Effector CD8-positive, alpha-beta T cell (primary cell): ENCODE measurements around the gene PKHD1.

Experiments used
- DNase-seq: peaks from one replicate; lab custom pipeline; 2025; lab: John Stamatoyannopoulos, UW
- total RNA-seq, 4 experiments: gene quantifications; one replicate each; lab custom pipeline; 2026; lab: John Stamatoyannopoulos, UW

Gene PKHD1
- 0 to 0.18 (median 0.06) reads per million in 4 experiments for total RNA-seq

DNA sequence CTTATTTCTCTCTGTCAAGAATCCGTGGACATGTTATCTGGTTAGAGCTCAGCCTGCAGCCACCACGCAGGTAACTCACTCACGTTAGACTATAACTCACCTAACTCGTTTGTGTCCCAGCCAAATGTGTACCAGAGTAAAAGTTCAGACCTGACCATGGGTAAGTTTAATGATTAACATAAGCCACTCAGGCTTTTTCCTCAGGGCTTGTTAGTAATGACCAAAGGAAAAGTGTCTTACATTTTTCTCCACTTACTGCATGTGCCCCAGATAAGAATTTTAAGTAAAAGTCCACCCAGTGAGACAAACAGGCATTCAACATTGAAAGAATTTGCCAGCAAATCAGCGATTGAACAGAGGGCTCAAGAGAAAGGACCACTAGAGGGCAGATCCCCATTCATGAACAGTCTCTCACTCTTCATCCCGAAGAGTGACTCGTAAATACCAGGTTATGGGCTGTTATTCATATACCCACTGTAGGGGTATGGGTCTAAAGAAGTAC lies at the start of gene PKHD1:
TSS of gene PKHD1 (minus strand) at position 116 of the 502 bp plus-strand sequence. CDS start 2,680 bp downstream, outside the sequence.
- DNase-seq, result no peak

DNA sequence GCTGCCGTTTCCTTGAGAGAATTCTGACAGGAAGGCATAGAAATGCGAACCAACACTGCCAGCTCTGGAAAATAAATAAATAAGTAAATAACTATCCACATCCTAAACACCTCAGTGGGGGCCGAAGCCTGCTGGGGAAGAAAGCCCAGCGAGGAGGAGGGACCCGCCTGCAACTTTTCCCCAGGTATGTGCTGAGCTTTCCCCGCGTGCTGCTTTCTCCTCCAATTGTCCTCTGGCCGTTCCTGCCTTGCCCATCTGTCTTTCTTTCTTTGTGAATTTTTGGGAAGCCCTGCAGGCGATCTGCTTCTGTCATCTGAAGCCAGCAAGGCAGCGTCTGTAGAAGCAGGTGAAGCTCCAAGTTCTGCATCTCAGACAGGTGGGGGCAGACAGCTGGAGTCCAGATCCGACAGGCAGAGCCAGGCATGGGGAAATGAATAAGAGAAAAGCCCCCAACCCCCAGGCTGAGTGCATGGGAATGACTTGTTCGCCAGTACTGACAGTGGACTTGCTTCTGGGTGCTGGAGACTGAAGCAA lies 49.6 kb upstream of the PKHD1 start:
- no peak for DNase-seq

- DNase-seq, result no peak
These were observed 48.6 kb upstream of the PKHD1 start for GRCh38 chr6:52136055-52136454.

GRCh38 chr6:52135217-52135616 lies 47.8 kb upstream of the PKHD1 start:
- no peak for DNase-seq

GRCh38 chr6:52134011-52134410 lies 46.6 kb upstream of the PKHD1 start:
- DNase-seq, result no peak

DNA sequence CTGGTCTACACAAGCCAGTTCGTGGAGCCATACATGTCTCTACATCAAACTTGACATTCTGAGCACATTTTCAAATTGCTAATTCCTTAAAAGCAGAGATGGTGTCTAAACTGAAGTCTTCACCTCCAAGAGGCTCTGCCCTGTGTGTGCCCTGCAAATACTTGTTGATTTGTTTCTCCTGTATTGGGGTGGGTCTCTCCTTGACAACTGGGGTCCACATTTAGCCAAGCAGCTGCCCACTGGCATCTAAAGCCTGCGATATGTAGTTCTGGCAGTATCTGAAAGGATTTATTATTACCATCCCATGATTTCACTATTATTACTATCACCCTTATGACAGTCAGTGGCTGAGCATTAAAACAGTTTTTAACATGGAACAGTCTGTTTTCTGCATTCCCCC lies 45.9 kb upstream of the PKHD1 start:
- DNase-seq, result no peak

- DNase-seq, result no peak
These were observed 44.9 kb upstream of the PKHD1 start for GRCh38 chr6:52132292-52132691.

GRCh38 chr6:52130440-52130839 lies 43.0 kb upstream of the PKHD1 start:
- DNase-seq, result no peak

DNA sequence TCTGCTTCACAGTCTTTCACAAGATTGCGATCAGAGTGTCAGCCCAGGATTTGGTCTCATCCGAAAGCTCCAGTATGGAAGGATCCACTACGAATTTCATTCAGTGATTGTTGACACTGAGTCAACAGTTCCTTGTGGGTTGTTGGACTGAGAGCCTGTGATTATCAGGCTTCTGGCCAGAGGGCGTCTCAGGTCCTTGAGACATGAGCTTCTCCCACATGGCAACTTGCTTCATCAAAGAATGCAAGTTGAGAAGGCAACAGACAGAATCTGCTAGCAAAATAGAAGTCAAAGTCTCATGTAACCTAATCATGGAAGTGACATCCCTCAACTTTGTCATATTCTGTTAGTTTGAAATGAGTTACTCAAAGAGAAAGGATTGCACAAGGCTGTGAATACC lies 40.5 kb upstream of the PKHD1 start:
- no peak for DNase-seq

DNA sequence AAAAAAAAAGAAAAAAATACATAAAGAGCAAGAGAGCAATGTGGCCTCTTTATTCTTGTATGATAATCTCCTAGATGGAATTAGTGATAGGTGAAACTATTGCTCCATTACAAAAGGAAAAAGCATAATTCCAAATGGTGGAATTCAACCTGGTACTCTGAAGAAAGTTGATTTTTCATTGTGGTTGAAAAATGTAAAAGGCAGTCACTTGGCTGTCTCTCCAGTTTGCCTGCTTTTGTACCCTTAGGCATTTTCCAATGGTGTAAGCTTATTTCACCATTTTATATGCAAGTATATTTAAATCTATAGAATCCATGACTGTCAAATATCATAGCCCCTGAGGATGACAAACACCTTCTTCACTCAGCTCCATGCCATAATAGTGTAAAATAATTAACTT lies 38.8 kb upstream of the PKHD1 start:
- DNase-seq, result no peak

DNA sequence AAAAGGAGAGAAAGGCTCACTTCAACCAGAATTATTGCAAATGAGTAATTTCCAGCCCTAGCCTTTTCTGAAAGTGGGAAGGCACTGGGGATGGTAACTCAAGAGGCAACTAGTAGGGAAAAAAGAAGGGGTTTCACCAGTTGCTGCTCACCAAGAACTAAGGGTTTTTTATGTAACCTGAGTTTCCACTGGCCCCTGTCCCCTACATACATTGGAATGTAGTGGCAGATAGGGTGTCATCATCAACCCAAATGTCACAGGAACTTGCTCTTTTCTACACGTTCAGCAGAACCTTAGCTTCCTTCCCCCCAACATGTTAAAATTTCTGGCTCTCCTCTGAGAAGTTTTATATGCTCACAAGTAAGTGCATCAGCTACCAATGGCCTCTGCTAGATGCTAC lies 38.2 kb upstream of the PKHD1 start:
- no peak for DNase-seq

- no peak for DNase-seq
These were observed 37.7 kb upstream of the PKHD1 start for GRCh38 chr6:52125139-52125538.

DNA sequence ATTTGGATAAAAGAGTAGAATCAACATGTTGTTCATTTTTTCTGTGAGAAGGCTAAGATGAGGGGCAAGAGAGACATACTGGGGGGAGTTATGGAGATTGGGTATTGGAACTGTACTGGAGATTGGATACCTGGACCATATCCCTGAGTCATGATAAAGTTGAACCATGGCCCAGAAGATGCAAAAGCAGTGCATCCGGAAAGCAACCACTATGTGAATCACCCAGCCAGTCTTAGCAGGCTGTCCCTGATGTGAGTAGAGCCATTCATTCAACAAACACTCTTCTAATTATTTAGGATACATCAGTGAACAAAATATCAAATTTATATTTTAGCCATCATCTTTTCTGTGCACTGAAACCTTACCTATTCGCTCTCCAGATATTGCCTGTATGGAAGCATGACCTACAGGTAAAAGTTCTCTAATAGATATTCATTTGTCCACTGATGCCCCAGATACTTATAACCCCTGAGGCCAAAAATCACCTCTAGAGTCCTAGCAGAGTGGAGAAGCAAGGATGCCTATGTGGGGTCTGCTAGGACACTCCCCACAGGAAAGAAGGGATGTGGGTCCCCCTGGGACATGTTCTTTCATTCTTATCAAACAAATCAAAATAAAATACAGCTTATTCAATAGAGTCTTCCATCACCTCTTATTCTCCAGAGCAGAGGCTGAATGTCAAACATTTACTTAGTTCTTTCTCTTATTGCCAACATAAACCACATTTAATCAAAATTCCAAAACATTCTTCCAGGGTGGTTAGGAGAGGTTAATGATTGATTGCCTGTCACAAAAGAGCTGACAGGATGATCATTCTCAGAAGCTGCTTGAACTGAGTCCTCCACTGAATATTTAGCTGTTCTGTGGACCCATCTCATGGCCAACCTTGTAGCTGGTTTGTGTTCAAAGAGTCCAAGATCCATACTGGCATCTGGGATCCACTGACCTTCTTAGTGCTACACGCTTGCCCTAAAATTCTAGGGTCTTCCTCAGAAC lies 37.0 kb upstream of the PKHD1 start:
- DNase-seq, result no peak

DNA sequence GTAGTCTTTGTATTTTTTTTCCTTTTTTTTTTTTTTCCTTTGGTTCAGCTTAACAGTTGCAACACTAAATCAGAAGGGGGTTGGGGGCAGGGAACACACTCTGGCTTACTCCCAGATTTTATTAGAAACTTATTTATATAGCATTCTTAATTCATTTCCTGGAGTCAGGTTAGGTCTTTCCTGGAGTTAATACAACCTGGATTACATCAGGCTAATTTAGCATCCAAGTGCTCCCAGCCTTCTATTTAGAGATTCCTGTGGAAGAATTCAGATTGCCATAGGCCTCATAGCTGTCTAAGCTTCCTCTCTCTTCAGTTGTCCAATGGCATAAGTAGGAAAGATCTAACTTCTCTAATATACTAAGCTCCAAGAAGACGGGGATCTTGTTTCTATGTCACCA lies 35.8 kb upstream of the PKHD1 start:
- DNase-seq, result no peak

- DNase-seq, result no peak
These were observed 29.9 kb upstream of the PKHD1 start for GRCh38 chr6:52117352-52117751.

DNA sequence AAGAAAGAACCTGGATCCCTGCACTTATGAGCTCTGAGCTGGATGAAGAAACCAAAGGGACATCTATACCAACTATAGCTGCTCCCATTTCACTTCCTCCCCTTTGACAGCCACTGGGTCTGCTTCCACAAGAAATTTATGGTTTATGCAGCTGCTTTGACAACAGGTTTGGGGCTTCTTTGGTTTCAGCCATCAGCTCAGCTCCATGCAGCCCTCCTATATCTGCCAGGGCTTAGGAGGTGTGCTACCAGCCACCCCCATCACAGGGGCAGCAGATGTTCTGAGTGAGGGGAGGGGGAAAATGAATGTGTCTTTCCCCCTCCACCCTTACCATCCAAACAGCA lies 29.2 kb upstream of the PKHD1 start:
- no peak for DNase-seq

DNA sequence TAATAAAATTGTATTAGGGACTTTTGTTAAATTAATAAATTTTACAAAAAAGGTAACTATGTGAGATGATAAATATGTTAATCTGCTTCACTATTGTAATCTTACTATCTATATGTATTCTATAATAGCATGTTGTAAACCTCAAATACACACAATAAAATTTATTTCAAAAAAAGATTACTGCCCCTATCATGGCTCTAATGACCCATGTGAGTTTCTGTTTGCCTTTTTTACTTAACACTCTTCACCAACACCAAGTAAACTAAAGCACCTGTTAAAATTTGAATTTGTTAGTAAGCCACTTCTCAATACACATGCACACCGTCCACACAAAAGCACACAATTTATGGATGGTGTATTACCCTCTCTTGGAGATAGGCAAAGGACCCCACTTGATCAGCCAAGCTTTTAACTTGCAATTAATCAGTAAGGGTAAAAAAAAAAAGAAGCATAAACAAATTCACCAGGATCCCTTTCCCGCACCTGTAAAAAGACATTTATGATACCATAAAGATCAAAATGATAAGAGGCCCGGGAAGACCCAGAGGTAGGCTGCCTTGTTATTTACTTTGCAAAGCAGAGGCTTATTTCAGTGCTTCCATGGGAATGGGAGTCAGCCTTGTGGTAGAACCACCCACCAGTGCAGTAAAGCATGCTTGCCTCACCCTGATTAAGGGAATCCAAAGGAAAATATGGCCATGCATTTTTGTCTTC lies 28.6 kb upstream of the PKHD1 start:
- DNase-seq, result no peak

GRCh38 chr6:52115145-52115741 lies 27.8 kb upstream of the PKHD1 start:
- no peak for DNase-seq

DNA sequence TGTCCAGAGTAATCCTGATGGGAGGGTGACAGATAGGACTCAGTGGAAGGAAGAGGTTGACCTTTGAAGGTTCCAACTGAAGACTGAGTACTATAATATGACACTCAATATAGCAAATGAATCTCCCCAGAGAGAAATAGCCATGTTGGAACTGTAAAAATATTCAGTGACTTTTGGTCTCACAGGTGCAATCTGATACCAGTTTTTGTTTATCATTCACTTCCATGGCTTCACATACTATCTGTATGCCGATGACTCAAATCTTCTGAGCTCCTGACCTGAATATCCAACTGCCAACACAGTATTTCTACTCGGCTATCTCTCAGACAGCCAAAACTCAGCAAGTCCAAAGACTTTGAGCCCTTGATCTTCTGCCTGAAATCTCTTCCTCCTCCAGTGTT lies 21.8 kb upstream of the PKHD1 start:
- no peak for DNase-seq

DNA sequence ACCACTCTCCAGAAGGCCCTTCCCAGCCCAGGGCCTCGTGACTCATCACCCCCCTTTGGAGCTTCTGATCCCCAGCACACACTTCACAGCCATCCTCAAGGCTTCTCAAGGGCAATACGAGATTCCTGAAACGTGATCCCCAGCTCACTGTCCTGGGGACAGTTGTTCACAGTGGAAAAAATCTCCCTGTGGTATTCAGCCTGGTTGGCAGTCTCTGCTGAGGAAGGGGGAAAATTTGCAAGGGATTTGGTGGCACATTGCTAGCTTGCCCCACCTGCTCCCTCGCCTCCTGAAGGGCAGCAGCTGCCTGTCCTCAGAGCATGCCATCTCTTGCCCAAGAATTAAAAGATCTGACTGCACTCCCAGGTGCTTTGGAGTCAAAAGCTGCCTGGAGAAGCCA lies 20.7 kb upstream of the PKHD1 start:
- DNase-seq, result no peak

DNA sequence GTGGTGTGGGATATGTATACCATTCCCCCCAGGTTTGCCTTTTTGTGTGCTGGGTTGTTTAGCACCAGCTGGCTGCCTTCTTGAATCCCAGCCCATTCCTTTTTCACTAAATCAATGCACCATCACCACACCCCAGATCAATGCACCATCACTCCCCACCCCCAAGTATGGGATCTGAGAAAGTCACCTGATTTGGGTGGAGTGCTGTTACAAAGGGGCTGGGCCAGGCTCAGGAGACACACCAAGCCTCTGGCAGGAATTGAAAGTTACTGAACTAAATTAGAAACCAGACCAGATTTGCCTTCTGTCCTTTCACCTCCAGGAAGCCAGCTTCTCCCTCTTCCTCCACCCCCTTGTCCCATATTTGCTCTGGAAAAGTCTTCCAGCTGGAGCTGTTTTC lies 19.6 kb upstream of the PKHD1 start:
- no peak for DNase-seq

GRCh38 chr6:52104979-52105378 lies 17.6 kb upstream of the PKHD1 start:
- DNase-seq, result no peak
